ENCODE measurements around the gene THNSL1. TPM values are rescaled to one million over a fixed set of nuclear protein-coding genes. Genes with fewer than 3 reads are reported as not detected.

The THNSL1 gene
- polyA plus RNA-seq, 2 of the 4 experiments (the other 2 are of a cell fraction) = 4.8 to 6.1 TPM

- ATAC-seq = no peak
- no peak for FAIRE-seq
Observed at GRCh38 chr10:24982319-24983112, 33.9 kb upstream of the THNSL1 start.

GRCh38 chr10:24983130-24983529 is 33.3 kb upstream of the THNSL1 start:
- no peak for DNase-seq (ENCODE audit: low read depth in 1 of 2, low spot score in 1 of 2)
- no peak for FAIRE-seq
- H3K4me3 ChIP-seq = no peak overlapping the region
- no peak for TF ChIP-seq TP53 (CRISPR knock-in tag; IDR thresholded peaks at IDR 0.05)
- TF ChIP-seq, protein P1, sequence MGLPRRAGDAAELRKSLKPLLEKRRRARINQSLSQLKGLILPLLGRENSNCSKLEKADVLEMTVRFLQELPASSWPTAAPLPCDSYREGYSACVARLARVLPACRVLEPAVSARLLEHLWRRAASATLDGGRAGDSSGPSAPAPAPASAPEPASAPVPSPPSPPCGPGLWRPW (IDR thresholded peaks at IDR 0.05) = no peak
- no peak for TF ChIP-seq ZC3H11A (IDR thresholded peaks at IDR 0.05)
- no peak for TF ChIP-seq HOXB5 (CRISPR knock-in tag; IDR thresholded peaks at IDR 0.05)
- TF ChIP-seq MYC (IDR thresholded peaks at IDR 0.05; ENCODE audit: borderline replicate concordance, low read length) = no peak
- no peak for TF ChIP-seq HDAC2 (IDR thresholded peaks at IDR 0.05)
- no peak for TF ChIP-seq CBX2 (IDR thresholded peaks at IDR 0.05; ENCODE audit: borderline replicate concordance, low read depth)
- no peak for TF ChIP-seq NPAS2 (CRISPR knock-in tag; IDR thresholded peaks at IDR 0.05; ENCODE audit: borderline replicate concordance)
- TF ChIP-seq RARB (CRISPR knock-in tag; IDR thresholded peaks at IDR 0.05) = no peak
- no peak for TF ChIP-seq FOXS1 (CRISPR knock-in tag; IDR thresholded peaks at IDR 0.05)
- ChIA-PET CTCF (interaction anchor here (2.8 kb wide), 1 partner anchor 340 kb away, joined by 10 read pairs; no protein-coding TSS in a partner anchor), POLR2A (no interaction called here)
- H3K4me2 ChIP-seq = no peak overlapping the region
- WGBS (ENCODE audit: missing lambda C conversion rate) = 93% methylated on average over 4 of the region's 4 CpGs
- no peak for ATAC-seq
- H3K4me1 ChIP-seq = peaks cover 10% of the 10 kb centered on the region; the same call in 1 of the 3 replicates
- H3K9me3 ChIP-seq = no peaks in the 10 kb centered on the region
- no peak overlapping the region for H3K27ac ChIP-seq

More at GRCh38 chr10:24982319-24983112, 33.9 kb upstream of the THNSL1 start:
- 50% methylated on average over 1 of the region's 1 CpG for WGBS (ENCODE audit: missing lambda C conversion rate)
- no peaks in the 10 kb centered on the region for H3K9me3 ChIP-seq
- H3K4me2 ChIP-seq = no peak overlapping the region
- DNase-seq (ENCODE audit: low read depth in 1 of 2, low spot score in 1 of 2) = no peak
- CTCF ChIA-PET = interaction anchor here (0.6 to 2.8 kb wide), 3 partner anchors 7 to 340 kb away, joined by 3 to 10 read pairs (median 9); no protein-coding TSS in a partner anchor
- H3K27ac ChIP-seq = no peak overlapping the region
- peaks cover 8% of the 10 kb centered on the region; the same call in 1 of the 3 replicates for H3K4me1 ChIP-seq
- POLR2A ChIA-PET = no interaction called here
- H3K4me3 ChIP-seq = no peak overlapping the region
- no peak for TF ChIP-seq ZFP36 (IDR thresholded peaks at IDR 0.05; ENCODE audit: borderline replicate concordance, partially characterized antibody)

DNA sequence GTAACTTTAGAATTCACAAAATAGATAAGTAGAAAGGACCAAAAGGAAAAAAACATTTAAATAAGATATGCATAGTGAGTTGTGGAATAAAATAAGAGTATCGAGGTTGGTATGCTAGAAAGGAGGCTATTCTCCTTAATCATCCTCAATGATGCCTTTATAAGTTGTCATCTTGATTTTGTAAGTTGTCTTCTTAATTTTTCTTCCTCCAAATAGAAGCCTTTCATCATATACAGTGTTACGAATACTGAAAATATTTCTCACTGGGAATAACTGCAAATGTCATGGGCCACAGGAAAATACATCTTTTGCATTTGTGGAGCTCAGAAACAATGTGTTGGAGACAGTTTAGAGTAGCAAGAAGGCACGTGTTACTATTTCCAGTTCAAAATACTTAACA is 32.5 kb upstream of the THNSL1 start:
- no peak overlapping the region for H3K27ac ChIP-seq
- ChIA-PET POLR2A (no interaction called here), CTCF (no interaction called here)
- H3K4me3 ChIP-seq = no peak overlapping the region
- DNase-seq (ENCODE audit: low read depth in 1 of 2, low spot score in 1 of 2) (no peak), ATAC-seq (no peak), FAIRE-seq (no peak)
- H3K9me3 ChIP-seq = no peaks in the 10 kb centered on the region
- H3K4me2 ChIP-seq = no peak overlapping the region
- TF ChIP-seq CEBPB (IDR thresholded peaks at IDR 0.05) (no peak), HDAC2 (IDR thresholded peaks at IDR 0.05) (no peak), JUN (IDR thresholded peaks at IDR 0.05) (no peak), GATA3 (IDR thresholded peaks at IDR 0.05; ENCODE audit: borderline replicate concordance) (no peak), ESRRA (IDR thresholded peaks at IDR 0.05; ENCODE audit: borderline replicate concordance, low read length) (no peak), ZFP36 (IDR thresholded peaks at IDR 0.05; ENCODE audit: borderline replicate concordance, partially characterized antibody) (no peak), REST (IDR thresholded peaks at IDR 0.05) (no peak), RNF2 (IDR thresholded peaks at IDR 0.05; ENCODE audit: borderline replicate concordance, low read depth) (no peak), MYC (IDR thresholded peaks at IDR 0.05; ENCODE audit: borderline replicate concordance, low read length) (no peak), HOXB5 (CRISPR knock-in tag; IDR thresholded peaks at IDR 0.05) (no peak), SMC3 (IDR thresholded peaks at IDR 0.05) (no peak), KDM1A (IDR thresholded peaks at IDR 0.05; ENCODE audit: low read depth) (no peak), EP300 (IDR thresholded peaks at IDR 0.05) (no peak), ZNF302 (CRISPR knock-in tag; IDR thresholded peaks at IDR 0.05) (no peak), NPAS2 (CRISPR knock-in tag; IDR thresholded peaks at IDR 0.05; ENCODE audit: borderline replicate concordance) (no peak), RAD21 (conservative IDR thresholded peaks at IDR 0.05 in 1 of 2, IDR thresholded peaks at IDR 0.05 in 1 of 2) (no peak), EHMT2 (IDR thresholded peaks at IDR 0.05; ENCODE audit: low read depth) (no peak)
- WGBS (ENCODE audit: missing lambda C conversion rate) = 81% methylated on average over 3 of the region's 3 CpGs
- peaks cover 10% of the 10 kb centered on the region; the same call in 1 of the 3 replicates for H3K4me1 ChIP-seq
